Left ventricle myocardium inferior (tissue), 1 donor: ENCODE results near the gene ARX. TPM values are rescaled to one million over a fixed set of nuclear protein-coding genes. Genes with fewer than 3 reads are reported as not detected.

ENCODE experiments used
- DNase-seq: peaks from one replicate; pipeline ENCODE4 v3.0.0-alpha.2; 2020
- H3K27ac ChIP-seq: fragments of 200-600 bp; replicated peaks from 2 replicates; pipeline ENCODE4 v1.8.0; 2021
- H3K27me3 ChIP-seq: fragments of 200-600 bp; 2 replicates; pipeline ENCODE4 v1.8.0; 2021; ENCODE audit warnings: low read depth
- H3K36me3 ChIP-seq: fragments of 200-600 bp; 2 replicates; pipeline ENCODE4 v1.8.0; 2021
- H3K4me1 ChIP-seq: fragments of 200-600 bp; 2 replicates; pipeline ENCODE4 v1.8.0; 2021
- H3K4me3 ChIP-seq: fragments of 200-600 bp; 2 replicates; pipeline ENCODE4 v1.8.0; 2021; ENCODE audit warnings: mild to moderate bottlenecking, moderate library complexity
- H3K9me3 ChIP-seq: fragments of 200-600 bp; replicated peaks from 2 replicates; pipeline ENCODE4 v1.8.0; 2021
- CTCF ChIP-seq: fragments of 200-600 bp; IDR thresholded peaks from 2 replicates; pipeline ENCODE4 v1.8.0; 2021; ENCODE audit warnings: antibody characterized with exemption, mild to moderate bottlenecking, borderline replicate concordance
- intact Hi-C: fragments of 100-400 bp; cut with micrococcal nuclease; formaldehyde crosslinking; loops from one replicate; pipeline ENCODE4 v1.11.0; 2022
- total RNA-seq: library from RNA; stranded (reverse); fragmentation: NEBNext Ultra II Directional; extraction: Animal tissue kit (Norgen Biotek cat#: 25700); gene quantifications from one replicate; pipeline ENCODE4 v1.2.1, GENCODE V29; 2021
- donor health status: DM: no; HTN: yes; CAD: no; lungs with severe emphysema.

The ARX gene
- total RNA-seq, 1 donor from 2014 or later: not detected

GRCh38 chrX:25028726-25029125, 13.0 kb upstream of the ARX start:
- H3K4me1 ChIP-seq: no peaks in the 10 kb centered on the region
- H3K27ac ChIP-seq: no peak overlapping the region
- no peaks in the 10 kb centered on the region for H3K36me3 ChIP-seq
- intact Hi-C loops: no loop called here
- no peaks in the 10 kb centered on the region for H3K9me3 ChIP-seq
- peaks cover 42% of the 10 kb centered on the region for H3K27me3 ChIP-seq
- H3K4me3 ChIP-seq: no peak overlapping the region
- no peak for TF ChIP-seq CTCF
- DNase-seq: no peak

- Histone ChIP-seq H3K9me3 (no peaks in the 10 kb centered on the region), H3K27me3 (peaks cover 63% of the 10 kb centered on the region), H3K27ac (no peak overlapping the region), H3K4me1 (no peaks in the 10 kb centered on the region), H3K36me3 (no peaks in the 10 kb centered on the region), H3K4me3 (no peak overlapping the region)
- no peak for DNase-seq
- intact Hi-C loops: no loop called here
- TF ChIP-seq CTCF: no peak
Measured at GRCh38 chrX:25026576-25026975, 10.8 kb upstream of the ARX start.

- Histone ChIP-seq H3K9me3 (no peaks in the 10 kb centered on the region), H3K27ac (no peak overlapping the region), H3K27me3 (peaks cover 73% of the 10 kb centered on the region), H3K4me3 (no peak overlapping the region), H3K4me1 (peaks cover 6% of the 10 kb centered on the region), H3K36me3 (no peaks in the 10 kb centered on the region)
- no peak for DNase-seq
- TF ChIP-seq CTCF: no peak
- intact Hi-C loops: no loop called here
Measured at GRCh38 chrX:25025615-25026014, 9.8 kb upstream of the ARX start.

GRCh38 chrX:25023908-25024307, 8.1 kb upstream of the ARX start:
- no peak for DNase-seq
- Histone ChIP-seq H3K4me3 (no peak overlapping the region), H3K4me1 (peaks cover 8% of the 10 kb centered on the region), H3K27me3 (peaks cover 90% of the 10 kb centered on the region), H3K36me3 (no peaks in the 10 kb centered on the region), H3K9me3 (no peaks in the 10 kb centered on the region), H3K27ac (no peak overlapping the region)
- intact Hi-C loops: no loop called here
- TF ChIP-seq CTCF: no peak

GRCh38 chrX:25022499-25023325, 6.9 kb upstream of the ARX start:
- no peak overlapping the region for H3K4me3 ChIP-seq
- peaks cover 8% of the 10 kb centered on the region for H3K4me1 ChIP-seq
- H3K9me3 ChIP-seq: no peaks in the 10 kb centered on the region
- H3K27me3 ChIP-seq: peaks cover 96% of the 10 kb centered on the region
- TF ChIP-seq CTCF: no peak
- intact Hi-C loops: no loop called here
- H3K27ac ChIP-seq: no peak overlapping the region
- no peak for DNase-seq
- H3K36me3 ChIP-seq: no peaks in the 10 kb centered on the region
